ENCODE data around the gene NR2F1-AS1.

Gene NR2F1-AS1

GRCh38 chr5:93430118-93430517 lies 150.9 kb downstream of the NR2F1-AS1 start:
- H3K4me3 ChIP-seq (ENCODE audit: low read length in 2 of 2), result no peak overlapping the region
- WGBS, 2 donors (ENCODE audit: extremely low coverage in 2 of 2, insufficient read length in 2 of 2, insufficient replicate concordance in 1 of 2), result no CpG with 5 or more reads among the region's 8 CpGs

GRCh38 chr5:93428868-93429267 lies 152.2 kb downstream of the NR2F1-AS1 start:
- H2BK15ac ChIP-seq (ENCODE audit: low read length), result no peak overlapping the region
- no peaks in the 10 kb centered on the region for H3K36me3 ChIP-seq (replicated peaks in 1 of 2; ENCODE audit: control insufficient read depth in 2 of 2, insufficient read depth in 2 of 2, low read length in 2 of 2)
- H2AK5ac ChIP-seq (ENCODE audit: low read depth, low read length), result no peak overlapping the region
- H3K4me3 ChIP-seq (ENCODE audit: low read length in 2 of 2), result no peak overlapping the region
- H3K14ac ChIP-seq (ENCODE audit: low read length), result no peak overlapping the region
- H2BK5ac ChIP-seq (ENCODE audit: low read length), result no peak overlapping the region
- H3K9me3 ChIP-seq (replicated peaks in 1 of 2; ENCODE audit: control insufficient read depth in 2 of 2, insufficient read depth in 1 of 2, low read depth in 1 of 2, low read length in 2 of 2), result no peaks in the 10 kb centered on the region
- no peak overlapping the region for H3K18ac ChIP-seq (ENCODE audit: low read length)
- H3K27me3 ChIP-seq (ENCODE audit: control insufficient read depth in 3 of 3, insufficient read depth in 3 of 3, low read depth in 1 of 3, low read length in 3 of 3), result no peaks in the 10 kb centered on the region
- no peak overlapping the region for H3K4ac ChIP-seq (ENCODE audit: low read length)
- no peaks in the 10 kb centered on the region for H3K79me1 ChIP-seq (ENCODE audit: low read depth, low read length)
- no peak overlapping the region for H3K9ac ChIP-seq (ENCODE audit: low read depth, low read length, poor library complexity)
- peaks cover 3 to 40% of the 10 kb centered on the region in 2 donors for H3K4me1 ChIP-seq (ENCODE audit: control insufficient read depth in 2 of 2, insufficient read depth in 1 of 2, low read depth in 1 of 2, low read length in 2 of 2)
- H3K23ac ChIP-seq (ENCODE audit: low read depth, low read length, poor library complexity), result no peak overlapping the region
- no peak overlapping the region for H2BK12ac ChIP-seq (ENCODE audit: low read length)
- no CpG with 5 or more reads among the region's 1 CpG for WGBS, 2 donors (ENCODE audit: extremely low coverage in 2 of 2, insufficient read length in 2 of 2, insufficient replicate concordance in 1 of 2)
- DNase-seq (ENCODE audit: low spot score), result no peak
- no peak overlapping the region for H2BK120ac ChIP-seq (ENCODE audit: low read depth, low read length)
- no peak overlapping the region for H4K91ac ChIP-seq (ENCODE audit: low read depth, low read length, poor library complexity)
- H2AFZ ChIP-seq (ENCODE audit: low read length), result no peak overlapping the region
- H3K4me2 ChIP-seq (ENCODE audit: insufficient read depth, low read length, poor library complexity, severe bottlenecking), result no peak overlapping the region
- H4K8ac ChIP-seq (ENCODE audit: low read depth, low read length), result no peak overlapping the region
- no peak overlapping the region for H3K27ac ChIP-seq (replicated peaks; ENCODE audit: low read length)

More at GRCh38 chr5:93430118-93430517, 150.9 kb downstream of the NR2F1-AS1 start:
- no peak overlapping the region for H3K9ac ChIP-seq (ENCODE audit: low read depth, low read length, poor library complexity)
- H3K14ac ChIP-seq (ENCODE audit: low read length), result no peak overlapping the region
- no peak overlapping the region for H4K8ac ChIP-seq (ENCODE audit: low read depth, low read length)
- no peaks in the 10 kb centered on the region for H3K79me1 ChIP-seq (ENCODE audit: low read depth, low read length)
- H2BK5ac ChIP-seq (ENCODE audit: low read length), result no peak overlapping the region
- no peak overlapping the region for H3K4me2 ChIP-seq (ENCODE audit: insufficient read depth, low read length, poor library complexity, severe bottlenecking)
- H3K9me3 ChIP-seq (replicated peaks in 1 of 2; ENCODE audit: control insufficient read depth in 2 of 2, insufficient read depth in 1 of 2, low read depth in 1 of 2, low read length in 2 of 2), result peaks cover 0 to 4% of the 10 kb centered on the region in 2 donors
- no peaks in the 10 kb centered on the region for H3K36me3 ChIP-seq (replicated peaks in 1 of 2; ENCODE audit: control insufficient read depth in 2 of 2, insufficient read depth in 2 of 2, low read length in 2 of 2)
- no peaks in the 10 kb centered on the region for H3K27me3 ChIP-seq (ENCODE audit: control insufficient read depth in 3 of 3, insufficient read depth in 3 of 3, low read depth in 1 of 3, low read length in 3 of 3)
- H3K18ac ChIP-seq (ENCODE audit: low read length), result no peak overlapping the region
- DNase-seq (ENCODE audit: low spot score), result no peak
- H3K27ac ChIP-seq (replicated peaks; ENCODE audit: low read length), result no peak overlapping the region
- H3K4ac ChIP-seq (ENCODE audit: low read length), result no peak overlapping the region
- H2BK15ac ChIP-seq (ENCODE audit: low read length), result no peak overlapping the region
- no peak overlapping the region for H2BK12ac ChIP-seq (ENCODE audit: low read length)
- H3K23ac ChIP-seq (ENCODE audit: low read depth, low read length, poor library complexity), result no peak overlapping the region
- no peak overlapping the region for H2BK120ac ChIP-seq (ENCODE audit: low read depth, low read length)
- H3K4me1 ChIP-seq (ENCODE audit: control insufficient read depth in 2 of 2, insufficient read depth in 1 of 2, low read depth in 1 of 2, low read length in 2 of 2), result peaks cover 3 to 36% of the 10 kb centered on the region in 2 donors
- no peak overlapping the region for H4K91ac ChIP-seq (ENCODE audit: low read depth, low read length, poor library complexity)
- H2AK5ac ChIP-seq (ENCODE audit: low read depth, low read length), result no peak overlapping the region
- H2AFZ ChIP-seq (ENCODE audit: low read length), result no peak overlapping the region

- Histone ChIP-seq H3K27me3 (ENCODE audit: control insufficient read depth in 3 of 3, insufficient read depth in 3 of 3, low read depth in 1 of 3, low read length in 3 of 3) (no peaks in the 10 kb centered on the region), H2BK15ac (ENCODE audit: low read length) (no peak overlapping the region), H3K79me1 (ENCODE audit: low read depth, low read length) (no peaks in the 10 kb centered on the region), H2AFZ (ENCODE audit: low read length) (no peak overlapping the region), H3K4me1 (ENCODE audit: control insufficient read depth in 2 of 2, insufficient read depth in 1 of 2, low read depth in 1 of 2, low read length in 2 of 2) (peaks cover 13 to 54% of the 10 kb centered on the region in 2 donors), H3K27ac (replicated peaks; ENCODE audit: low read length) (no peak overlapping the region), H3K4me3 (ENCODE audit: low read length in 2 of 2) (no peak overlapping the region), H4K8ac (ENCODE audit: low read depth, low read length) (no peak overlapping the region), H3K36me3 (replicated peaks in 1 of 2; ENCODE audit: control insufficient read depth in 2 of 2, insufficient read depth in 2 of 2, low read length in 2 of 2) (no peaks in the 10 kb centered on the region), H2BK12ac (ENCODE audit: low read length) (no peak overlapping the region), H2BK120ac (ENCODE audit: low read depth, low read length) (no peak overlapping the region), H3K4ac (ENCODE audit: low read length) (no peak overlapping the region), H3K9me3 (replicated peaks in 1 of 2; ENCODE audit: control insufficient read depth in 2 of 2, insufficient read depth in 1 of 2, low read depth in 1 of 2, low read length in 2 of 2) (no peaks in the 10 kb centered on the region), H3K9ac (ENCODE audit: low read depth, low read length, poor library complexity) (no peak overlapping the region), H2BK5ac (ENCODE audit: low read length) (no peak overlapping the region), H2AK5ac (ENCODE audit: low read depth, low read length) (no peak overlapping the region), H3K14ac (ENCODE audit: low read length) (no peak overlapping the region), H3K23ac (ENCODE audit: low read depth, low read length, poor library complexity) (no peak overlapping the region), H3K18ac (ENCODE audit: low read length) (no peak overlapping the region), H4K91ac (ENCODE audit: low read depth, low read length, poor library complexity) (no peak overlapping the region), H3K4me2 (ENCODE audit: insufficient read depth, low read length, poor library complexity, severe bottlenecking) (no peak overlapping the region)
- DNase-seq (ENCODE audit: low spot score), result no peak
- no CpG with 5 or more reads among the region's 1 CpG for WGBS, 2 donors (ENCODE audit: extremely low coverage in 2 of 2, insufficient read length in 2 of 2, insufficient replicate concordance in 1 of 2)
Observed at GRCh38 chr5:93427316-93427715, 153.7 kb downstream of the NR2F1-AS1 start.

- H3K27ac ChIP-seq (replicated peaks; ENCODE audit: low read length), result no peak overlapping the region
- no peaks in the 10 kb centered on the region for H3K9me3 ChIP-seq (replicated peaks in 1 of 2; ENCODE audit: control insufficient read depth in 2 of 2, insufficient read depth in 1 of 2, low read depth in 1 of 2, low read length in 2 of 2)
- DNase-seq (ENCODE audit: low spot score), result no peak
- H2AFZ ChIP-seq (ENCODE audit: low read length), result no peak overlapping the region
- no peak overlapping the region for H3K23ac ChIP-seq (ENCODE audit: low read depth, low read length, poor library complexity)
- no peaks in the 10 kb centered on the region for H3K27me3 ChIP-seq (ENCODE audit: control insufficient read depth in 3 of 3, insufficient read depth in 3 of 3, low read depth in 1 of 3, low read length in 3 of 3)
- no peak overlapping the region for H3K14ac ChIP-seq (ENCODE audit: low read length)
- no CpG with 5 or more reads among the region's 6 CpGs for WGBS, 2 donors (ENCODE audit: extremely low coverage in 2 of 2, insufficient read length in 2 of 2, insufficient replicate concordance in 1 of 2)
- no peak overlapping the region for H2BK120ac ChIP-seq (ENCODE audit: low read depth, low read length)
- H2AK5ac ChIP-seq (ENCODE audit: low read depth, low read length), result no peak overlapping the region
- no peak overlapping the region for H3K4me2 ChIP-seq (ENCODE audit: insufficient read depth, low read length, poor library complexity, severe bottlenecking)
- H2BK15ac ChIP-seq (ENCODE audit: low read length), result no peak overlapping the region
- no peak overlapping the region for H3K18ac ChIP-seq (ENCODE audit: low read length)
- H3K4me1 ChIP-seq (ENCODE audit: control insufficient read depth in 2 of 2, insufficient read depth in 1 of 2, low read depth in 1 of 2, low read length in 2 of 2), result peaks cover 22 to 60% of the 10 kb centered on the region in 2 donors
- no peak overlapping the region for H3K4ac ChIP-seq (ENCODE audit: low read length)
- no peak overlapping the region for H4K8ac ChIP-seq (ENCODE audit: low read depth, low read length)
- H4K91ac ChIP-seq (ENCODE audit: low read depth, low read length, poor library complexity), result no peak overlapping the region
- H3K36me3 ChIP-seq (replicated peaks in 1 of 2; ENCODE audit: control insufficient read depth in 2 of 2, insufficient read depth in 2 of 2, low read length in 2 of 2), result no peaks in the 10 kb centered on the region
- H3K79me1 ChIP-seq (ENCODE audit: low read depth, low read length), result no peaks in the 10 kb centered on the region
- H3K4me3 ChIP-seq (ENCODE audit: low read length in 2 of 2), result no peak overlapping the region
- H3K9ac ChIP-seq (ENCODE audit: low read depth, low read length, poor library complexity), result no peak overlapping the region
- H2BK12ac ChIP-seq (ENCODE audit: low read length), result no peak overlapping the region
- no peak overlapping the region for H2BK5ac ChIP-seq (ENCODE audit: low read length)
Observed at GRCh38 chr5:93425096-93425495, 155.9 kb downstream of the NR2F1-AS1 start.
